HG03196 (cell line): ENCODE measurements around the gene ZFP92.
"Not testable (repeated sequence)": the region's sequence is repeated elsewhere in the genome, so short reads cannot be mapped to it uniquely, and the experiment has no call there.

Experiments used
- ATAC-seq: cut with Tn5 transposase; IDR thresholded peaks from one replicate; pipeline ENCODE4 v1.9.1; 2021; ENCODE audit not compliant: unreplicated experiment

ZFP92 gene

GRCh38 chrX:153411255-153411987 lies at the start of gene ZFP92:
Gene ZFP92, plus strand, starts transcription at chrX:153411472. Its CDS starts 6,851 bp downstream, at chrX:153418323.
- ATAC-seq: no peak

- no peak for ATAC-seq
Observed at GRCh38 chrX:153361781-153362397, 49.4 kb upstream of the ZFP92 start.

GRCh38 chrX:153365670-153366069 lies 45.6 kb upstream of the ZFP92 start:
- no peak for ATAC-seq

GRCh38 chrX:153366119-153366518 lies 45.2 kb upstream of the ZFP92 start:
- no peak for ATAC-seq

- no peak for ATAC-seq
Observed at GRCh38 chrX:153366878-153367538, 44.3 kb upstream of the ZFP92 start.

GRCh38 chrX:153370293-153371055 lies 40.8 kb upstream of the ZFP92 start:
- ATAC-seq: no peak

GRCh38 chrX:153371256-153371655 lies 40.0 kb upstream of the ZFP92 start:
- ATAC-seq: no peak

GRCh38 chrX:153372949-153373348 lies 38.3 kb upstream of the ZFP92 start:
- no peak for ATAC-seq

- ATAC-seq: no peak
Observed at GRCh38 chrX:153374426-153374825, 36.8 kb upstream of the ZFP92 start.

GRCh38 chrX:153375571-153375970 lies 35.7 kb upstream of the ZFP92 start:
- no peak for ATAC-seq

GRCh38 chrX:153377727-153378126 lies 33.5 kb upstream of the ZFP92 start:
- no peak for ATAC-seq

- no peak for ATAC-seq
Observed at GRCh38 chrX:153378607-153379006, 32.7 kb upstream of the ZFP92 start.

- no peak for ATAC-seq
Observed at GRCh38 chrX:153379508-153379907, 31.8 kb upstream of the ZFP92 start.

- no peak for ATAC-seq
Observed at GRCh38 chrX:153379971-153380581, 31.2 kb upstream of the ZFP92 start.

GRCh38 chrX:153380691-153381090 lies 30.6 kb upstream of the ZFP92 start:
- ATAC-seq: no peak

GRCh38 chrX:153381684-153382532 lies 29.4 kb upstream of the ZFP92 start:
- no peak for ATAC-seq

- ATAC-seq: no peak
Observed at GRCh38 chrX:153382563-153383482, 28.4 kb upstream of the ZFP92 start.

GRCh38 chrX:153384390-153384789 lies 26.9 kb upstream of the ZFP92 start:
- ATAC-seq: no peak

- not testable (repeated sequence) for ATAC-seq
Observed at GRCh38 chrX:153384973-153385372, 26.3 kb upstream of the ZFP92 start.
